Uterus (tissue), 4 donors: Measurements from ENCODE around the gene ZNF133. TPM values are rescaled to one million over a fixed set of nuclear protein-coding genes. Genes with fewer than 3 reads are reported as not detected.

Experiments used
- DNase-seq, 2 donors: peaks; one replicate each; pipeline ENCODE4 v3.0.0-alpha.2; 2019 to 2020
- H3K27ac ChIP-seq, 2 donors: fragments of 200-600 bp; sonication (generic); 1 replicate in 1 of 2; 2 replicates in 1 of 2; pipeline ENCODE4 v1.5.1; 2016 to 2018
- H3K27me3 ChIP-seq, 2 donors: fragments of 200-600 bp; sonication (generic); one replicate each; pipeline ENCODE4 v1.5.1; 2018 to 2019; ENCODE audit warnings: control low read depth in 1 of 2
- H3K36me3 ChIP-seq, 2 donors: fragments of 200-600 bp; sonication (generic); one replicate each; pipeline ENCODE4 v1.5.1; 2019; ENCODE audit warnings: control low read depth in 1 of 2
- H3K4me1 ChIP-seq, 2 donors: fragments of 200-600 bp; sonication (generic); one replicate each; pipeline ENCODE4 v1.5.1; 2018 to 2019; ENCODE audit warnings: control low read depth in 1 of 2
- H3K4me3 ChIP-seq, 2 donors: fragments of 200-600 bp; sonication (generic); 1 replicate in 1 of 2; 2 replicates in 1 of 2; pipeline ENCODE4 v1.5.1; 2018 to 2019; ENCODE audit warnings: mild to moderate bottlenecking in 1 of 2
- H3K9me3 ChIP-seq, 2 donors: fragments of 200-600 bp; sonication (generic); one replicate each; pipeline ENCODE4 v1.5.1; 2019; ENCODE audit warnings: control low read depth in 1 of 2
- CTCF ChIP-seq, 4 experiments: fragments of 200-600 bp in 2 of 4; fragments of 450-650 bp in 2 of 4; sonication (generic) in 2 of 4; IDR thresholded peaks; one replicate each; pipeline ENCODE4 v1.5.1; 2016 to 2019; ENCODE audit warnings: antibody characterized with exemption in 4 of 4, mild to moderate bottlenecking in 2 of 4, moderate library complexity in 1 of 4
- POLR2A ChIP-seq, 2 donors: fragments of 450-650 bp; IDR thresholded peaks; one replicate each; pipeline ENCODE4 v1.6.1; 2016; ENCODE audit warnings: antibody characterized with exemption in 2 of 2, mild to moderate bottlenecking in 1 of 2, moderate library complexity in 1 of 2
- intact Hi-C: fragments of 100-400 bp; cut with DNase I; formaldehyde crosslinking; loops from one replicate; pipeline ENCODE4 v1.15.1; 2023; ENCODE audit warnings: low total_unique reads
- total RNA-seq, 4 donors: library from RNA; depleted of rRNA in 3 of 4; stranded (reverse); fragments of >200 nt in 3 of 4; gene quantifications; one replicate each; pipeline versions ENCODE4 v1.1.0 to v1.2.4, GENCODE V29; 2014 to 2023
- donor health status: DM: yes; HTN: yes; CAD: no.

Gene ZNF133
- total RNA-seq, 4 donors from 2014 or later: 11.2 to 49.2 (median 22.4) TPM

DNA sequence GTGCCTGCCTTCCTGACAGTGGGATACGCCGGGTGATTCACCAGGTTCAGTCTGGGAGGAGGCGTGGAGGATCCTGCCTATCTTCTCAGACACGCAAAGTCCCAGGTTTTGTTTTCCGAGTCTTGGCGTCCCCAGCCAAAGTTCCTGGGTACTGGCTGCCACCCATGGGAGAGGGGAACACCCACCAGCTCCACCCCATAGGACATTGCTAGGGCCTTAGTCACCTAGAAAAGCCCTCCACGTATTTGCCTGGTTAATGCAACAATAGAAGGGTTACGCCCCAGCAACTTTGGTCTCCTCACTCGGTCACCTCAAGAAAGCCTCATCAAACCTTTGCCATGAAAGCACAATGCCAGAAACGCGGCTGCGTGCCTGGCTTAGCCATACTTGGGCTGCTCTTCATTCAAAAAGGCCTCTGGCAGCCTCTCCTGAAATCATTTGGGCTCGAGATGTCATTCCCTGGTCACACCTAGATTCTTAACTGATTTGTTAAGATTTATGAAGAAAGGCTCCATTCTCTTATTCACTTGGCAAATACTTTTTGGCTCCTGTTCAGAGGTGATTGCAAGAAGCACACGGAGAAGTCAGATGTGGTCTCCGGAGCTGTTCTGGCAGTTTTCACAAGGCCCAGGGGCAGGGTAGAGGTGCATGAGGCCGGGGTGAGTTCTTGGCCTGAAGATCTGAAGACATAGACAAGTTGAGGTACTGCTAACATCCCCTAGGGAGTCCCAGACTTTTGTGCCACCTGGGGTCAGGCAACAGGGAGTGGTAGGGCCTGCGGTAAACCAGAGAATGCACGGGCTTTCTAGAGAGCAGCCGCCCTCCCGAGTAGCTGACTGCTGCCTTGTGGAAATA, 35.5 kb upstream of the ZNF133 start:
- DNase-seq: no peak
- Histone ChIP-seq H3K36me3 (no peaks in the 10 kb centered on the region), H3K27ac (no peak overlapping the region), H3K27me3 (no peaks in the 10 kb centered on the region), H3K4me1 (no peaks in the 10 kb centered on the region), H3K4me3 (no peak overlapping the region), H3K9me3 (no peaks in the 10 kb centered on the region)
- intact Hi-C loops: no loop called here
- TF ChIP-seq CTCF (IDR thresholded peaks at IDR 0.05) (no peak), POLR2A (IDR thresholded peaks at IDR 0.05) (no peak)

- Histone ChIP-seq H3K36me3 (no peaks in the 10 kb centered on the region), H3K4me3 (no peak overlapping the region), H3K27ac (no peak overlapping the region), H3K27me3 (no peaks in the 10 kb centered on the region), H3K4me1 (no peaks in the 10 kb centered on the region), H3K9me3 (no peaks in the 10 kb centered on the region)
- no peak for TF ChIP-seq POLR2A (IDR thresholded peaks at IDR 0.05)
- no peak for TF ChIP-seq CTCF (IDR thresholded peaks at IDR 0.05)
- intact Hi-C loops: no loop called here
- no peak for DNase-seq
Observed at GRCh38 chr20:18254615-18255014, 33.7 kb upstream of the ZNF133 start.

DNA sequence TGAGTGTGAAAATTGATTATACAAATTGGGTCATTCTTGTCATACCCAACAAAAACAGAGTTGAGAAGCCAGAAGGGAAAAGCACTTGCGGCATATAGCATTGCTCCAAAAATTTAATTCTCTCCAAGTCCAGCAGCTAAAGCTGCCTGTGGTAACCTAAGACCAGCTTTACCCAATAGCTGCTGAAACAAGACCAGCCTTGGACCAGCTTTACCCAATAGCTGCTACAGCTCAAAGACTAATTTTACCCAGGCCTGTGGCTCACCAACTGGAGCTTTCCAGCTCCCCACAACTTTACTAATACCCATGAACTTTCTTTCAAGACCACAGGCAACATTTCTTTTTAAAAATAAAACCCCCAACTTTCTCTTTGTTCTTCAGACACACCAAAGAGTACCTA, 32.8 kb upstream of the ZNF133 start:
- H3K27ac ChIP-seq: no peak overlapping the region
- H3K27me3 ChIP-seq: no peaks in the 10 kb centered on the region
- H3K36me3 ChIP-seq: no peaks in the 10 kb centered on the region
- H3K4me1 ChIP-seq: no peaks in the 10 kb centered on the region
- intact Hi-C loops: no loop called here
- TF ChIP-seq CTCF (IDR thresholded peaks at IDR 0.05) (no peak), POLR2A (IDR thresholded peaks at IDR 0.05) (no peak)
- no peak for DNase-seq
- H3K9me3 ChIP-seq: no peaks in the 10 kb centered on the region
- no peak overlapping the region for H3K4me3 ChIP-seq

DNA sequence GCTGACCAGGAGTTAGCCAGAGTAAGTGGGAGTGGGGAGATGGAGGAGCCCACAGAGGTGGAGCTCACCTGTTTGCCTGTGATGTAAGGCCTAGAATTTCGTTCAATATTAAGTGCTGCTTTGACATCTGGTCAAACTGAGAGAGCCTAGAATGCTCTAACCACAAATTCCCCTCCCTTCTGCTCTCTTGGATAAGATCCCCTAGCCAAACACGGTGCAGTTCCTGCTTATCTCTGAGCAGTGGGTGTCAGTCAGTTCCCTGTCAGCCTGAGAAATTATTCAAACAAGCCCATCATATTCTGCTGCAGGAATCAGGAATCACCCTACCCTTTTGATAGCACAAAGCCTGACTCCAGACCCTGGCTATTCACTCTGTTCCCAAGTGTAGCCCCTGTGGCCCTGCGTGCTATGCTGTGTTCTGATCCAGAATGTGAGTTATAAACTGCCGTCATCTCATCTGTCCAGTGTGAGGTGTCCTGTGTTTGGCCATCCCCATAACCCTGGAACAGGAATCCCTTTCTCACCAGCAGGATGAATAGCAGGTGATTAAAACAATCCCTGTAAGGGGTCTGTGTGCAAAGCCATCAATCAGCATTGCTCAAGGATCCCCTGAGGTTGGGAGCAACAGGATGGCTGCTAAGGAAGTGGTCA, 31.8 kb upstream of the ZNF133 start:
- H3K9me3 ChIP-seq: no peaks in the 10 kb centered on the region
- H3K27ac ChIP-seq: no peak overlapping the region
- H3K27me3 ChIP-seq: no peaks in the 10 kb centered on the region
- no peaks in the 10 kb centered on the region for H3K4me1 ChIP-seq
- no peaks in the 10 kb centered on the region for H3K36me3 ChIP-seq
- DNase-seq: no peak
- H3K4me3 ChIP-seq: no peak overlapping the region
- TF ChIP-seq CTCF (IDR thresholded peaks at IDR 0.05) (no peak), POLR2A (IDR thresholded peaks at IDR 0.05) (no peak)
- intact Hi-C loops: no loop called here
